ENCODE data around the gene FMN2. TPM values are rescaled to one million over a fixed set of nuclear protein-coding genes. Genes with fewer than 3 reads are reported as not detected.
A peak's percentile ranks its signal among the peaks of the same experiment; 100 is the strongest.

Gene FMN2
- total RNA-seq (not detected), polyA plus RNA-seq (not detected), total RNA-seq (not detected)

GRCh38 chr1:240091614-240092300 lies at the start of gene FMN2:
TSS of gene FMN2 (plus strand) at chr1:240091883. CDS start at chr1:240092110, 227 bp downstream.
- no peak for DNase-seq
- Histone ChIP-seq H3K27ac (ENCODE audit: low read depth, low read length) (no peak within 1 kb of the TSS), H3K27me3 (ENCODE audit: control insufficient read depth in 2 of 2, insufficient read depth in 2 of 2, low read length in 2 of 2) (peaks cover 0 to 7% of the 10 kb centered on the region in 2 donors), H3K36me3 (ENCODE audit: control insufficient read depth in 2 of 3, insufficient read depth in 3 of 3, low read length in 3 of 3) (no peaks in the 10 kb centered on the region), H3K4me3 (ENCODE audit: low read length) (no peak within 1 kb of the TSS), H3K9me3 (ENCODE audit: control insufficient read depth in 2 of 3, low read length in 3 of 3) (no peaks in the 10 kb centered on the region), H3K4me1 (ENCODE audit: control insufficient read depth in 2 of 2, insufficient read depth in 2 of 2, low read length in 2 of 2) (no peaks in the 10 kb centered on the region)
- Mint-ChIP-seq H3K4me1 (peaks cover 0 to 10% (median 6%) of the 10 kb centered on the region in 7 donors), H3K9me3 (peaks cover 0 to 6% (median 0%) of the 10 kb centered on the region in 11 donors), H3K27ac (no peak within 1 kb of the TSS), H3K4me3 (peak within 1 kb of the TSS in 5 of 10 donors; percentile 16 to 57 (median 45)), H3K27me3 (peaks cover 38 to 60% (median 45%) of the 10 kb centered on the region in 5 donors), H3K36me3 (peaks cover 0 to 4% (median 0%) of the 10 kb centered on the region in 5 donors)
- intact Hi-C loops (cut with micrococcal nuclease): no loop called here
- ChIA-PET CTCF (no interaction called here), POLR2A (no interaction called here)
- no peak for ATAC-seq

DNA sequence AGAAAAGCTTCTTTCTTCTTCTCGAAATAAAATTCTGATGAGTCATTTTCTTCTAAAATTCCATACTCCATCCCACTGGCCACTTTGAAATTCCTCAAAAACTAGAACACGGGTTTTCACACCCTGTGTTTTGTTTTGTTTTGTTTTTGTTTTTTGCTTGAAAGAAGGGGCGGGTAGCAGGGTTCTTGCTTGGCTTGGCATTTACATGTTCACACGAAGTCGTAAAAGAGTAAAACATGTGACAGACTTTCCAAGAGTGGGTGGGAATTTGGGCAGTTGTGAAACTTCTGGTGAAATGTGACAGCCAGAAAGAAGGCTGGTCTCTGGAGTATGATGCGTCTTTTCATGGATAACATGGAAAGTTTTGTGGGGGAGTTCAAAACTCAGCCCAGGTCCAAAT lies 47.1 kb upstream of the FMN2 start:
- no peak overlapping the region for H3K4me3 Mint-ChIP-seq
- no peak for ATAC-seq

DNA sequence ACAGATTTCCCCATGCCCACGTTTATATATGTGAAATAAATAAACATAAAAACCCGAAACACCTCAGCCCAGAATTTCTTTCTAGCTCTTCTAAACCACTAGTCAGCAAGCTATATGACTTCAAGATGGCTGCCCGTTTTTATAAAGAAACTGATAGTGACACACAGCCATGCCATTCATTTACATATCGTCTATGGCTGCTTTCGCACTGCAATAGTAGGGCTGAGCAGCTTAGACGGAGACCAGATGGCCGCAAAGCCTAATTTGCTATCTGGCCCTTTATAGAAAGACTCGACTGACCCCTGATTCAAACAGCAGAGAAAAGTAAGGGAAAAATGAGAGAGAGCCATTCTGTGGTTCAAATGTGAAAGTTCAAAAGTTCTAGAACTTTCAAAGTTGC lies 45.7 kb upstream of the FMN2 start:
- Histone ChIP-seq H3K4me1 (ENCODE audit: control insufficient read depth in 2 of 2, insufficient read depth in 2 of 2, low read length in 2 of 2) (no peaks in the 10 kb centered on the region), H3K36me3 (ENCODE audit: control insufficient read depth in 2 of 3, insufficient read depth in 3 of 3, low read length in 3 of 3) (no peaks in the 10 kb centered on the region), H3K4me3 (ENCODE audit: low read length) (no peak overlapping the region), H3K27ac (ENCODE audit: low read depth, low read length) (no peak overlapping the region), H3K9me3 (ENCODE audit: control insufficient read depth in 2 of 3, low read length in 3 of 3) (no peaks in the 10 kb centered on the region), H3K27me3 (ENCODE audit: control insufficient read depth in 2 of 2, insufficient read depth in 2 of 2, low read length in 2 of 2) (no peaks in the 10 kb centered on the region)
- ChIA-PET CTCF (no interaction called here), POLR2A (no interaction called here)
- H3K27me3 Mint-ChIP-seq: peaks cover 0 to 8% (median 0%) of the 10 kb centered on the region in 5 donors
- H3K4me3 Mint-ChIP-seq: no peak overlapping the region
- no peaks in the 10 kb centered on the region for H3K36me3 Mint-ChIP-seq
- ATAC-seq (no peak), DNase-seq (no peak)
- no peak overlapping the region for H3K27ac Mint-ChIP-seq
- H3K9me3 Mint-ChIP-seq: peaks cover 0 to 6% (median 0%) of the 10 kb centered on the region in 11 donors
- H3K4me1 Mint-ChIP-seq: no peaks in the 10 kb centered on the region
- intact Hi-C loops (cut with micrococcal nuclease): no loop called here

More for the DNA sequence above, 47.1 kb upstream of the FMN2 start:
- no peak overlapping the region for H3K27ac ChIP-seq (ENCODE audit: low read depth, low read length)
- ChIA-PET POLR2A (no interaction called here), CTCF (no interaction called here)
- DNase-seq: no peak
- no peaks in the 10 kb centered on the region for H3K36me3 ChIP-seq (ENCODE audit: control insufficient read depth in 2 of 3, insufficient read depth in 3 of 3, low read length in 3 of 3)
- no peaks in the 10 kb centered on the region for H3K4me1 Mint-ChIP-seq
- no peaks in the 10 kb centered on the region for H3K9me3 ChIP-seq (ENCODE audit: control insufficient read depth in 2 of 3, low read length in 3 of 3)
- H3K27me3 Mint-ChIP-seq: peaks cover 0 to 6% (median 0%) of the 10 kb centered on the region in 5 donors
- no peaks in the 10 kb centered on the region for H3K27me3 ChIP-seq (ENCODE audit: control insufficient read depth in 2 of 2, insufficient read depth in 2 of 2, low read length in 2 of 2)
- H3K4me3 ChIP-seq (ENCODE audit: low read length): no peak overlapping the region
- peaks cover 0 to 4% (median 0%) of the 10 kb centered on the region in 11 donors for H3K9me3 Mint-ChIP-seq
- no peaks in the 10 kb centered on the region for H3K36me3 Mint-ChIP-seq
- intact Hi-C loops (cut with micrococcal nuclease): no loop called here
- no peak overlapping the region for H3K27ac Mint-ChIP-seq
- H3K4me1 ChIP-seq (ENCODE audit: control insufficient read depth in 2 of 2, insufficient read depth in 2 of 2, low read length in 2 of 2): no peaks in the 10 kb centered on the region

- peaks cover 0 to 8% (median 0%) of the 10 kb centered on the region in 5 donors for H3K27me3 Mint-ChIP-seq
- POLR2A ChIA-PET: no interaction called here
Measured at GRCh38 chr1:240054109-240054701, 37.5 kb upstream of the FMN2 start.

GRCh38 chr1:240055936-240056335 lies 35.7 kb upstream of the FMN2 start:
- H3K27ac ChIP-seq (ENCODE audit: low read depth, low read length): no peak overlapping the region
- no peaks in the 10 kb centered on the region for H3K4me1 Mint-ChIP-seq
- ATAC-seq: no peak
- no peaks in the 10 kb centered on the region for H3K36me3 Mint-ChIP-seq
- H3K4me1 ChIP-seq (ENCODE audit: control insufficient read depth in 2 of 2, insufficient read depth in 2 of 2, low read length in 2 of 2): no peaks in the 10 kb centered on the region
- no peak overlapping the region for H3K27ac Mint-ChIP-seq
- intact Hi-C loops (cut with micrococcal nuclease): no loop called here
- DNase-seq: no peak
- H3K27me3 ChIP-seq (ENCODE audit: control insufficient read depth in 2 of 2, insufficient read depth in 2 of 2, low read length in 2 of 2): no peaks in the 10 kb centered on the region
- H3K4me3 ChIP-seq (ENCODE audit: low read length): no peak overlapping the region
- no peak overlapping the region for H3K4me3 Mint-ChIP-seq
- H3K36me3 ChIP-seq (ENCODE audit: control insufficient read depth in 2 of 3, insufficient read depth in 3 of 3, low read length in 3 of 3): no peaks in the 10 kb centered on the region
- H3K27me3 Mint-ChIP-seq: peaks cover 0 to 4% (median 0%) of the 10 kb centered on the region in 5 donors
- H3K9me3 Mint-ChIP-seq: peaks cover 0 to 9% (median 2%) of the 10 kb centered on the region in 11 donors
- H3K9me3 ChIP-seq (ENCODE audit: control insufficient read depth in 2 of 3, low read length in 3 of 3): no peaks in the 10 kb centered on the region
- ChIA-PET POLR2A (no interaction called here), CTCF (interaction anchor here (0.7 kb wide), 1 partner anchor 57 kb away, joined by 3 read pairs; no protein-coding TSS in a partner anchor)

More at GRCh38 chr1:240054109-240054701, 37.5 kb upstream of the FMN2 start:
- Mint-ChIP-seq H3K9me3 (peaks cover 0 to 9% (median 3%) of the 10 kb centered on the region in 11 donors), H3K4me3 (no peak overlapping the region), H3K4me1 (no peaks in the 10 kb centered on the region), H3K36me3 (no peaks in the 10 kb centered on the region), H3K27ac (no peak overlapping the region)
- ATAC-seq: no peak
- DNase-seq: no peak
- CTCF ChIA-PET: no interaction called here
- no peak overlapping the region for H3K27ac ChIP-seq (ENCODE audit: low read depth, low read length)
- no peaks in the 10 kb centered on the region for H3K27me3 ChIP-seq (ENCODE audit: control insufficient read depth in 2 of 2, insufficient read depth in 2 of 2, low read length in 2 of 2)
- intact Hi-C loops (cut with micrococcal nuclease): no loop called here
- H3K4me1 ChIP-seq (ENCODE audit: control insufficient read depth in 2 of 2, insufficient read depth in 2 of 2, low read length in 2 of 2): no peaks in the 10 kb centered on the region
- H3K9me3 ChIP-seq (ENCODE audit: control insufficient read depth in 2 of 3, low read length in 3 of 3): no peaks in the 10 kb centered on the region
- H3K36me3 ChIP-seq (ENCODE audit: control insufficient read depth in 2 of 3, insufficient read depth in 3 of 3, low read length in 3 of 3): no peaks in the 10 kb centered on the region
- H3K4me3 ChIP-seq (ENCODE audit: low read length): no peak overlapping the region

DNA sequence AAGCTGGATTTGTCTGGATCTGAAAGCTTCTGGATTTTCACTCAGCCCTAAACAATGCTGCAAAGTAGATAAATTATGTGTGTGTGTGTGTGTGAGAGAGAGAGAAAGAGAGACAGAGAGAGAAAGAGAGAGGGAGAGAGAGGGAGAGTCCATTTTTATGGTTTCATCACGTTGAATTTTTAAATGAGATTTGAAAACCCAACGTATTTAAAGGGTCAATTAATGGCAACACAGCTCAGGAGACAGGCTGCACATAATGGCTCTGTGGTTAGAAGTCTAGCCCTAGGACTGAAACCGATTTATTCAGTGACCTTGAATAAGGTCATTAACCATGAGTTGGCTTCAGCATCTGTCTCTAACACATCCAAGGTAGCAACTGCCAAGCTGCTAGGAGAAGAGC lies 35.3 kb upstream of the FMN2 start:
- ChIA-PET CTCF (interaction anchor here (0.7 kb wide), 1 partner anchor 57 kb away, joined by 3 read pairs; no protein-coding TSS in a partner anchor), POLR2A (no interaction called here)
- H3K36me3 ChIP-seq (ENCODE audit: control insufficient read depth in 2 of 3, insufficient read depth in 3 of 3, low read length in 3 of 3): no peaks in the 10 kb centered on the region
- H3K27me3 ChIP-seq (ENCODE audit: control insufficient read depth in 2 of 2, insufficient read depth in 2 of 2, low read length in 2 of 2): no peaks in the 10 kb centered on the region
- H3K27ac ChIP-seq (ENCODE audit: low read depth, low read length): no peak overlapping the region
- Mint-ChIP-seq H3K27me3 (peaks cover 0 to 4% (median 0%) of the 10 kb centered on the region in 5 donors), H3K36me3 (no peaks in the 10 kb centered on the region), H3K4me3 (no peak overlapping the region), H3K27ac (no peak overlapping the region), H3K9me3 (peaks cover 0 to 9% (median 2%) of the 10 kb centered on the region in 11 donors), H3K4me1 (no peaks in the 10 kb centered on the region)
- DNase-seq (no peak), ATAC-seq (no peak)
- H3K4me1 ChIP-seq (ENCODE audit: control insufficient read depth in 2 of 2, insufficient read depth in 2 of 2, low read length in 2 of 2): no peaks in the 10 kb centered on the region
- no peaks in the 10 kb centered on the region for H3K9me3 ChIP-seq (ENCODE audit: control insufficient read depth in 2 of 3, low read length in 3 of 3)
- no peak overlapping the region for H3K4me3 ChIP-seq (ENCODE audit: low read length)
- intact Hi-C loops (cut with micrococcal nuclease): no loop called here

All from naive thymus-derived CD4-positive, alpha-beta T cell (primary cell).